NB4 (cell line): ENCODE results near the gene C16orf46.

Experiments
- CTCF ChIP-seq: IDR thresholded peaks from one replicate; pipeline ENCODE4 v1.5.1; 2012; ENCODE audit warnings: low read depth, low read length
- MYC ChIP-seq: IDR thresholded peaks from 2 replicates; pipeline ENCODE4 v1.6.1; 2011; ENCODE audit warnings: low read depth, low read length
- POLR2A ChIP-seq: IDR thresholded peaks from 2 replicates; pipeline ENCODE4 v1.6.1; 2011; ENCODE audit warnings: mild to moderate bottlenecking; ENCODE audit not compliant: insufficient read length; ENCODE audit errors: extremely low read depth
- TF ChIP-seq, protein P1 (sequence below): IDR thresholded peaks from 2 replicates; pipeline ENCODE4 v1.6.1; 2011; ENCODE audit warnings: low read depth, low read length

GRCh38 chr16:81076566-81077075 lies 417 bp downstream of the C16orf46 start:
- no peak for TF ChIP-seq CTCF
- TF ChIP-seq MYC: peak; percentile 45; the same call in 1 of the 2 replicates
- TF ChIP-seq POLR2A: no peak
- TF ChIP-seq, protein P1, sequence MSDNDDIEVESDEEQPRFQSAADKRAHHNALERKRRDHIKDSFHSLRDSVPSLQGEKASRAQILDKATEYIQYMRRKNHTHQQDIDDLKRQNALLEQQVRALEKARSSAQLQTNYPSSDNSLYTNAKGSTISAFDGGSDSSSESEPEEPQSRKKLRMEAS: peak; percentile 46
